ENCODE results near the gene CLPSL1. TPM values are rescaled to one million over a fixed set of nuclear protein-coding genes. Genes with fewer than 3 reads are reported as not detected.
A peak's percentile ranks its signal among the peaks of the same experiment; 100 is the strongest.

CLPSL1 gene
- total RNA-seq, 1 donor, result not detected

DNA sequence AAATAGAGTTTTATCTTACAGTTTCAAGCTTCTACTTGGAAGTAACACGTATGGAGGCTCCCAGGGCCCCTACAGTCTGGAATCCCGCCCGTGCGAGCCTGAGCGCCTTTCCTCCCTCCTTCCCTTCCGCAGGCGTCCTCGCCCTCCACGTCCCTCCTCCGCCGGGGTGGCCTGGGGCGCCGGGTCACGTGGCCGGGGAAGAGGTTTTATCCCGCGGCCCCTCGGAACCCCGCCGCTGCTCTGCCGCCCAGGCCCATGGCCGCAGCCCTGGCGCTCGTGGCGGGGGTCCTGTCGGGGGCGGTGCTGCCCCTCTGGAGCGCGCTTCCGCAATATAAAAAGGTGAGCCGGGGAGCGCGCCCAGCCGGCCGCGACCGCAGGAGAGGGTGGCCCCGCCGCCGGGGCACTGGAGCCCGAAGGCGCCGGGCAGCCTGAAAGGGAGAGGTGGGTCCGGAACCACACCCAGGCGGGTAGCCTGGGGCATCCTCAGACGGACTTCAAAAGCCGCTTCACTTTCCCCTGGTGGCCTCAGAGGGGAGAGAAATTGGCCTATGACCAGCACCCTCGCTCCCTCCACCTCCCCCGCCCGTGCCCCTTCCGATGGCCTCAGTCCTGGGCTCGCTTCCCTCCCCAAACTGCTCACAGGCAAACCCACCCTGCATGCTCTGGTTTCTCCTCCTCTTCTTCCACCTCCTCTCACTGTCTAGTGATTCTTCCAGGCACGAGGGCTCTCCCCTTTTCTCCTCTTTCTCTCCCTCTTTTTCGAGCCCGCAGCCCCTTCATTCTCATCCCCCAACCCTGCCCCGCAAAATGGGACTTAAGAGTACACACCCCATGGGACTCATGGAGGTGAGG, 4.2 kb upstream of the CLPSL1 start, which contains the start of gene CLPSL2:
TSS of gene CLPSL2 (plus strand) at position 235 of the 852 bp plus-strand sequence. CDS start at position 256, 21 bp downstream.
- TF ChIP-seq, protein P1, sequence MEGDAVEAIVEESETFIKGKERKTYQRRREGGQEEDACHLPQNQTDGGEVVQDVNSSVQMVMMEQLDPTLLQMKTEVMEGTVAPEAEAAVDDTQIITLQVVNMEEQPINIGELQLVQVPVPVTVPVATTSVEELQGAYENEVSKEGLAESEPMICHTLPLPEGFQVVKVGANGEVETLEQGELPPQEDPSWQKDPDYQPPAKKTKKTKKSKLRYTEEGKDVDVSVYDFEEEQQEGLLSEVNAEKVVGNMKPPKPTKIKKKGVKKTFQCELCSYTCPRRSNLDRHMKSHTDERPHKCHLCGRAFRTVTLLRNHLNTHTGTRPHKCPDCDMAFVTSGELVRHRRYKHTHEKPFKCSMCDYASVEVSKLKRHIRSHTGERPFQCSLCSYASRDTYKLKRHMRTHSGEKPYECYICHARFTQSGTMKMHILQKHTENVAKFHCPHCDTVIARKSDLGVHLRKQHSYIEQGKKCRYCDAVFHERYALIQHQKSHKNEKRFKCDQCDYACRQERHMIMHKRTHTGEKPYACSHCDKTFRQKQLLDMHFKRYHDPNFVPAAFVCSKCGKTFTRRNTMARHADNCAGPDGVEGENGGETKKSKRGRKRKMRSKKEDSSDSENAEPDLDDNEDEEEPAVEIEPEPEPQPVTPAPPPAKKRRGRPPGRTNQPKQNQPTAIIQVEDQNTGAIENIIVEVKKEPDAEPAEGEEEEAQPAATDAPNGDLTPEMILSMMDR (IDR thresholded peaks at IDR 0.05; ENCODE audit: insufficient read depth, low read depth, low read length), result no peak
- DNase-seq (ENCODE audit: low read depth), result no peak
- peak within 1 kb of the TSS; percentile 44 for H3K4me3 ChIP-seq (ENCODE audit: low read depth, low read length)

DNA sequence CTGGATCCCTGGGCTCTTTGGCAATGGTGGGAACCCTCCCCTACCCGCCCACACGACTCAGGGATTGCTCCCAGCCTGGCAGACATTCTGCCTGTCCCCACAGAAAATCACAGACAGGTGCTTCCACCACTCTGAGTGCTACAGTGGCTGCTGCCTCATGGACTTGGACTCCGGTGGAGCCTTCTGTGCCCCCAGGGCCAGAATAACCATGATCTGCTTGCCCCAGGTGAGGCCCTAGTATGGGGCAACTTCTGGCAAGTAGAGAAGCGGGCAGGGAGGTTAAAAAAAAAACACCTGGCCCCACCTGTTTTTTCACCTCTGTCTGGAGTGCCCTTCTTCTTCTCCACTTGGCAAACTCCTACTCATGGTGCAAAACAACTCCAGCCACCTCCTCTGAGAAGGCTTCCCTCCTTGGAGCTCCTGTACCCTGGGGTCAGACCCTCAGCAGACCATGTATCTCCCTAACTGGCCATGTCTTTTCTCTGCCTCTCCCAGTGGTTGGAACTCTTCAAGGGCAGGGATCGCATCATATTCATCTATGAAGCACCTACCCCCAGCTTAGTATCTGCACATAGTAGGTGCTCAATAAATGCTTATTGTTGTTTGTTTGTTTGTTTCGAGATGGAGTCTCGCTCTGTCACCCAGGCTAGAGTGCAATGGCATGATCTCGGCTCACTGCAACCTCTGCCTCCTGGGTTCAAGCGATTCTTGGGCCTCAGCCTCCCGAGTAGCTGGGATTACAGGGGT, 3.3 kb upstream of the CLPSL1 start:
- TF ChIP-seq, protein P1 (IDR thresholded peaks at IDR 0.05; ENCODE audit: insufficient read depth, low read depth, low read length), result no peak
- no peak overlapping the region for H3K4me3 ChIP-seq (ENCODE audit: low read depth, low read length)
- DNase-seq (ENCODE audit: low read depth), result no peak

DNA sequence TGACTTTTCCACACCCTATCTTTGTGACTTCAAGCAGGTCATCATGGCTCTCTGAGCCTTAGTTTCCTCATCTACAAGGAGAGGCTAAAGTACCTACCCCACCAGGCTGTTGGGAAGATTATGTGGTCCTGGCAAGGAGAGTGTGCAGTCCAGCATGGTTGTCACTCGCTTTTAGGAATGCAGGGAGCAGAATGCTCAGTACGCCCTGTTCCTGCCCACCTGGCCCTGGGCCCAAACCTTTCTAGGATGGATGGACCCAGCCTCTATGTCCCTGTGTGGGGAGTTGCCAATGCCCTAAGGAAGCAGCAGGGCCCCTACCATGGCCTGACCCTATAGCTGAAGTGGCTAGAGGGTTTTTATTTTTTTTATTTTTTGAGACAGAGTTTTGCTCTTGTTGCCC, 2.4 kb upstream of the CLPSL1 start:
- DNase-seq (ENCODE audit: low read depth), result no peak
- TF ChIP-seq, protein P1 (IDR thresholded peaks at IDR 0.05; ENCODE audit: insufficient read depth, low read depth, low read length), result no peak
- no peak overlapping the region for H3K4me3 ChIP-seq (ENCODE audit: low read depth, low read length)

DNA sequence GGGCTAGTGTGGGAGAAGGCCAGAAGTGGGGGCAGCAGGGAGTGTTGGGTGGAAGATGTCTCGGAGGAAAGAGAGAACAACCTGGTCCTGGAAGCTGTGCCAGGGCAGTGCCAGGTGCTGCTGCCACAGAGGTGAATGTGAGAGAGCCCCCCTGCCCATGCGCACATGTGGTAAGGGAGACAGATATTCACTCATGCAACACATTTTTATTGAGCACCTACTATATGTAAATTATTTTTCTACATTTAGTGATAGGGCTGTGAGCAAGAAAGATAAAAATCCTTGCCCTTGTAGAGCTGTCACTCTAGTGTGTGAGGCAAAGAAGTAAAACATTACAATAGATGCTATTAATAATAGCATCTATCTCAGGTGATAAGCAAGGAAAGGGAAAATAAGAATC, 471 bp downstream of the CLPSL1 start:
- no peak for DNase-seq (ENCODE audit: low read depth)
- TF ChIP-seq, protein P1 (IDR thresholded peaks at IDR 0.05; ENCODE audit: insufficient read depth, low read depth, low read length), result no peak
- H3K4me3 ChIP-seq (ENCODE audit: low read depth, low read length), result no peak overlapping the region

DNA sequence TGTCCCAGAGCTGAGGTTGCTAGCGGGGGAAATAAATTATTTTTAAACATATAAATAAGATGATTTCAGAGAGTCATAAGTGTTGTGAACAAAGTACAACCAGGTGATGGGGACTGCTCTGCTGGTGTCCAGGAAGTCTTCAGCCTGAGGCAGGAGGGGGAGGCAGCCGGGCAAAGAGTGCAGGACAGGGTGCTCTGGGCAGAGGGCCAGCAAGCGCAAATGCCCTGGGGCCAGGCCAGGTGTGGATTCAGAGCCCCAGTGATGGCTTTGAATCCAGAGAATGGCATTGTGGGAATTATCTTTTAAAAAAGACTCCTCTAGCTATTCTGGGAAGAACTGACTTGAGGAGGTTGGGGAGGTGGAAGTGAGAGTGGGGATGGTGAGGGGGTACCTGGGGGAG, 1.6 kb downstream of the CLPSL1 start:
- TF ChIP-seq, protein P1 (IDR thresholded peaks at IDR 0.05; ENCODE audit: insufficient read depth, low read depth, low read length), result no peak
- no peak overlapping the region for H3K4me3 ChIP-seq (ENCODE audit: low read depth, low read length)
- no peak for DNase-seq (ENCODE audit: low read depth)

DNA sequence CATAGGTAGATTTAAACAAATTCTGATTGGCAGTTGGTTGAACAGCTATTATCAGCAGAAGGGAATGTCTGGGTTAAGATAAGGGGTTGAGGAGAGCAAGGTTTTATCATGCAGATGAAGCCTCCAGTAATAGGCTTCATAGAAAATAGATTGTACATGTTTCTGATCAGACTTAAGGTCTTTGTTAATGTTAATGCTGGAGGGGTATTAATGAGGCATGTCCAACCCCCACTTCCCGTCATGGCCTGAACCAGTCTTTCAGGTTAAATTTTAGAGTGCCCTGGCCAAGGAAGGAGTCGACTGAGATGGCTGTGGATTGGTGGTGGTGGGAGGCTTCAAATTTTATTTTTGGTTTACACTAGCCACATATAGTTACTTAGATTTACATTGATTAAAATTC, 3.4 kb downstream of the CLPSL1 start:
- TF ChIP-seq, protein P1 (IDR thresholded peaks at IDR 0.05; ENCODE audit: insufficient read depth, low read depth, low read length), result no peak
- no peak overlapping the region for H3K4me3 ChIP-seq (ENCODE audit: low read depth, low read length)
- DNase-seq (ENCODE audit: low read depth), result no peak
